HG03025 (cell line): ENCODE results near the gene MTG2.

Experiments used
- ATAC-seq: cut with Tn5 transposase; IDR thresholded peaks from one replicate; pipeline ENCODE4 v1.9.1; 2021; ENCODE audit warnings: mild to moderate bottlenecking, moderate library complexity; ENCODE audit not compliant: unreplicated experiment, low FRiP score

Gene MTG2

GRCh38 chr20:62161347-62161746 is 21.5 kb upstream of the MTG2 start:
- no peak for ATAC-seq

- ATAC-seq = no peak
Observed at GRCh38 chr20:62162765-62163484, 19.9 kb upstream of the MTG2 start.

GRCh38 chr20:62163485-62163865 is 19.4 kb upstream of the MTG2 start:
- no peak for ATAC-seq

- no peak for ATAC-seq
Observed at GRCh38 chr20:62163986-62164762, 18.7 kb upstream of the MTG2 start.

GRCh38 chr20:62164879-62165761 is 17.7 kb upstream of the MTG2 start:
- ATAC-seq = no peak

- no peak for ATAC-seq
Observed at GRCh38 chr20:62165762-62166399, 16.9 kb upstream of the MTG2 start.

GRCh38 chr20:62167474-62167873 is 15.4 kb upstream of the MTG2 start:
- no peak for ATAC-seq

GRCh38 chr20:62168061-62168460 is 14.8 kb upstream of the MTG2 start:
- ATAC-seq = no peak

GRCh38 chr20:62168890-62169435 is 13.9 kb upstream of the MTG2 start:
- no peak for ATAC-seq

- ATAC-seq = no peak
Observed at GRCh38 chr20:62170536-62170935, 12.3 kb upstream of the MTG2 start.

- ATAC-seq = no peak
Observed at GRCh38 chr20:62171245-62171644, 11.6 kb upstream of the MTG2 start.

- no peak for ATAC-seq
Observed at GRCh38 chr20:62172666-62173065, 10.2 kb upstream of the MTG2 start.

- no peak for ATAC-seq
Observed at GRCh38 chr20:62174021-62174804, 8.6 kb upstream of the MTG2 start.

- ATAC-seq = no peak
Observed at GRCh38 chr20:62174870-62175624, 7.8 kb upstream of the MTG2 start.

- ATAC-seq = no peak
Observed at GRCh38 chr20:62175711-62176110, 7.1 kb upstream of the MTG2 start.

- ATAC-seq = no peak
Observed at GRCh38 chr20:62176866-62177265, 6.0 kb upstream of the MTG2 start.

- no peak for ATAC-seq
Observed at GRCh38 chr20:62177307-62177706, 5.5 kb upstream of the MTG2 start.

GRCh38 chr20:62178316-62179161 is 4.3 kb upstream of the MTG2 start:
- ATAC-seq = no peak
